HEK293 (cell line): ENCODE results near the gene GRB7.

Source experiments
- CTCF ChIA-PET: fragments of 350-600 bp; formaldehyde crosslinking; extraction: SDS; loops from one replicate; lab custom pipeline; 2021; ENCODE audit warnings: antibody characterized with exemption; lab: Yijun Ruan, JAX
- POLR2A ChIA-PET: fragments of 300-600 bp; formaldehyde crosslinking; extraction: SDS; loops from one replicate; lab custom pipeline; 2020; ENCODE audit warnings: antibody characterized with exemption, inconsistent platforms; lab: Yijun Ruan, JAX
- H3K27ac ChIP-seq: fragments of 200-500 bp; sonication (Bioruptor generic); 2 replicates; pipeline ENCODE4 v1.5.1; 2014; ENCODE audit warnings: low read depth, low read length, control low read depth, inconsistent platforms; ENCODE audit errors: extremely low read depth
- H3K36me3 ChIP-seq, 2 experiments: fragments of 200-500 bp in 1 of 2; sonication (Bioruptor generic) in 1 of 2; 1 replicate in 1 of 2; 2 replicates in 1 of 2; pipeline ENCODE4 v1.5.1; 2014 to 2017; ENCODE audit warnings: inconsistent platforms in 2 of 2, low read length in 2 of 2; ENCODE audit not compliant: control insufficient read depth in 2 of 2, insufficient read depth in 1 of 2
- H3K4me1 ChIP-seq: fragments of 200-500 bp; sonication (Bioruptor generic); 2 replicates; pipeline ENCODE4 v1.5.1; 2014; ENCODE audit warnings: mild to moderate bottlenecking, low read length, inconsistent platforms; ENCODE audit not compliant: control insufficient read depth, insufficient read depth
- H3K4me3 ChIP-seq: 2 replicates; pipeline ENCODE4 v1.5.1; 2011; ENCODE audit warnings: low read depth, mild to moderate bottlenecking, control low read depth, low read length, moderate library complexity
- H3K9me3 ChIP-seq: fragments of 200-500 bp; sonication (Bioruptor generic); 2 replicates; pipeline ENCODE4 v1.5.1; 2014; ENCODE audit warnings: low read depth, low read length, inconsistent platforms; ENCODE audit not compliant: control insufficient read depth, insufficient read depth
- EGR2 ChIP-seq: fragments of 450-650 bp; formaldehyde crosslinking; IDR thresholded peaks from 2 replicates; pipeline ENCODE4 v1.5.1; 2016; ENCODE audit warnings: low read depth, missing biosample characterization, missing genetic modification characterization
- IKZF3 ChIP-seq: fragments of 450-650 bp; IDR thresholded peaks from 2 replicates; pipeline ENCODE4 v1.5.0; 2018; ENCODE audit warnings: missing biosample characterization, mild to moderate bottlenecking, missing genetic modification characterization, moderate library complexity
- KLF1 ChIP-seq: fragments of 450-650 bp; formaldehyde crosslinking; IDR thresholded peaks from 2 replicates; pipeline ENCODE4 v1.5.1; 2016; ENCODE audit warnings: missing biosample characterization, missing genetic modification characterization
- PATZ1 ChIP-seq: fragments of 450-650 bp; formaldehyde crosslinking; IDR thresholded peaks from 2 replicates; pipeline ENCODE4 v1.5.1; 2016; ENCODE audit warnings: missing biosample characterization, missing genetic modification characterization
- PRDM2 ChIP-seq: fragments of 450-650 bp; formaldehyde crosslinking; IDR thresholded peaks from 2 replicates; pipeline ENCODE4 v1.5.1; 2016; ENCODE audit warnings: missing biosample characterization, missing genetic modification characterization, borderline replicate concordance
- TRIM28 ChIP-seq: IDR thresholded peaks from 2 replicates; pipeline ENCODE4 v1.6.1; 2011; ENCODE audit warnings: low read length, control low read depth, borderline replicate concordance
- ZBTB17 ChIP-seq: fragments of 450-650 bp; formaldehyde crosslinking; IDR thresholded peaks from 2 replicates; pipeline ENCODE4 v1.5.1; 2016; ENCODE audit warnings: missing biosample characterization, missing genetic modification characterization
- ZEB2 ChIP-seq: fragments of 450-650 bp; formaldehyde crosslinking; IDR thresholded peaks from 2 replicates; pipeline ENCODE4 v1.5.1; 2016; ENCODE audit warnings: missing biosample characterization, missing genetic modification characterization
- ZFHX2 ChIP-seq: fragments of 450-650 bp; formaldehyde crosslinking; conservative IDR thresholded peaks from 2 replicates; pipeline ENCODE4 v1.5.1; 2016; ENCODE audit warnings: missing biosample characterization, missing genetic modification characterization
- ZNF138 ChIP-seq: fragments of 450-650 bp; formaldehyde crosslinking; IDR thresholded peaks from 2 replicates; pipeline ENCODE4 v1.5.1; 2016; ENCODE audit warnings: missing biosample characterization, missing genetic modification characterization, borderline replicate concordance
- ZNF155 ChIP-seq: fragments of 450-650 bp; formaldehyde crosslinking; IDR thresholded peaks from 2 replicates; pipeline ENCODE4 v1.5.1; 2016; ENCODE audit warnings: missing biosample characterization, missing genetic modification characterization
- ZNF223 ChIP-seq: fragments of 450-650 bp; formaldehyde crosslinking; IDR thresholded peaks from 2 replicates; pipeline ENCODE4 v1.5.1; 2016; ENCODE audit warnings: missing biosample characterization, missing genetic modification characterization
- ZNF37A ChIP-seq: fragments of 450-650 bp; IDR thresholded peaks from 2 replicates; pipeline ENCODE4 v1.5.1; 2018; ENCODE audit warnings: missing biosample characterization, missing genetic modification characterization
- ZNF423 ChIP-seq: fragments of 450-650 bp; formaldehyde crosslinking; IDR thresholded peaks from 2 replicates; pipeline ENCODE4 v1.5.1; 2016; ENCODE audit warnings: missing biosample characterization, missing genetic modification characterization
- ZNF514 ChIP-seq: fragments of 450-650 bp; formaldehyde crosslinking; IDR thresholded peaks from 2 replicates; pipeline ENCODE4 v1.5.1; 2016; ENCODE audit warnings: missing biosample characterization, missing genetic modification characterization
- ZNF549 ChIP-seq: fragments of 450-650 bp; IDR thresholded peaks from 2 replicates; pipeline ENCODE4 v1.5.1; 2018; ENCODE audit warnings: missing biosample characterization, missing genetic modification characterization, mild to moderate bottlenecking, inconsistent platforms, moderate library complexity
- ZNF558 ChIP-seq: fragments of 450-650 bp; formaldehyde crosslinking; IDR thresholded peaks from 2 replicates; pipeline ENCODE4 v1.5.1; 2016; ENCODE audit warnings: missing biosample characterization, missing genetic modification characterization
- ZNF571 ChIP-seq: fragments of 450-650 bp; formaldehyde crosslinking; IDR thresholded peaks from 2 replicates; pipeline ENCODE4 v1.5.0; 2017; ENCODE audit warnings: missing biosample characterization, missing genetic modification characterization
- TF ChIP-seq, protein P1 (sequence below): fragments of 450-650 bp; formaldehyde crosslinking; IDR thresholded peaks from 2 replicates; pipeline ENCODE4 v1.5.1; 2016; ENCODE audit warnings: missing biosample characterization, missing genetic modification characterization
- TF ChIP-seq, protein P2 (sequence below): fragments of 450-650 bp; formaldehyde crosslinking; IDR thresholded peaks from 2 replicates; pipeline ENCODE4 v1.5.1; 2017; ENCODE audit warnings: missing biosample characterization, missing genetic modification characterization
- TF ChIP-seq, protein P3 (sequence below): fragments of 450-650 bp; formaldehyde crosslinking; IDR thresholded peaks from 2 replicates; pipeline ENCODE4 v1.5.1; 2017; ENCODE audit warnings: missing biosample characterization, missing genetic modification characterization
- TF ChIP-seq, protein P4 (sequence below): fragments of 450-650 bp; formaldehyde crosslinking; IDR thresholded peaks from 2 replicates; pipeline ENCODE4 v1.5.1; 2017; ENCODE audit warnings: missing biosample characterization, missing genetic modification characterization

The GRB7 gene

GRCh38 chr17:39740357-39741111 is 2.8 kb downstream of the GRB7 start:
- CTCF ChIA-PET, result interaction anchor here (1.2 kb wide), 3 partner anchors 10 to 119 kb away, joined by 4 to 6 read pairs (median 5); partner anchors contain the start of gene MIEN1
- Histone ChIP-seq H3K9me3 (no peaks in the 10 kb centered on the region), H3K27ac (peak overlapping the region; percentile 76), H3K36me3 (no peaks in the 10 kb centered on the region; a peak in 1 of 3 replicates), H3K4me3 (peak overlapping the region; percentile 22), H3K4me1 (peaks cover 24% of the 10 kb centered on the region)
- POLR2A ChIA-PET, result interaction anchor here (1.4 to 1.9 kb wide), 2 partner anchors 11 to 240 kb away, joined by 5 to 15 read pairs; partner anchors contain the start of genes MIEN1 and PSMD3
- TF ChIP-seq PATZ1 (tag by site-specific recombination) (peak; percentile 42), PRDM2 (tag by site-specific recombination) (no peak), KLF1 (peak; percentile 54), ZNF558 (tag by site-specific recombination) (no peak), ZFHX2 (tag by site-specific recombination) (peak; percentile 93), ZNF571 (tag by site-specific recombination) (no peak), ZNF223 (tag by site-specific recombination) (no peak), IKZF3 (tag by site-specific recombination) (no peak; the same call in 1 of the 2 replicates), ZNF423 (0 out of 2 replicates have a peak, but pooled peaks have one; percentile 21), TRIM28 (no peak), ZNF37A (tag by site-specific recombination) (no peak), ZNF138 (tag by site-specific recombination) (no peak), ZNF549 (tag by site-specific recombination) (no peak), ZBTB17 (tag by site-specific recombination) (peak; percentile 42), EGR2 (peak; percentile 94), ZEB2 (tag by site-specific recombination) (peak; percentile 43), ZNF514 (tag by site-specific recombination) (no peak), ZNF155 (tag by site-specific recombination) (no peak)
- TF ChIP-seq, protein P1, sequence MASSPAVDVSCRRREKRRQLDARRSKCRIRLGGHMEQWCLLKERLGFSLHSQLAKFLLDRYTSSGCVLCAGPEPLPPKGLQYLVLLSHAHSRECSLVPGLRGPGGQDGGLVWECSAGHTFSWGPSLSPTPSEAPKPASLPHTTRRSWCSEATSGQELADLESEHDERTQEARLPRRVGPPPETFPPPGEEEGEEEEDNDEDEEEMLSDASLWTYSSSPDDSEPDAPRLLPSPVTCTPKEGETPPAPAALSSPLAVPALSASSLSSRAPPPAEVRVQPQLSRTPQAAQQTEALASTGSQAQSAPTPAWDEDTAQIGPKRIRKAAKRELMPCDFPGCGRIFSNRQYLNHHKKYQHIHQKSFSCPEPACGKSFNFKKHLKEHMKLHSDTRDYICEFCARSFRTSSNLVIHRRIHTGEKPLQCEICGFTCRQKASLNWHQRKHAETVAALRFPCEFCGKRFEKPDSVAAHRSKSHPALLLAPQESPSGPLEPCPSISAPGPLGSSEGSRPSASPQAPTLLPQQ (tag by site-specific recombination), result 0 out of 2 replicates have a peak, but pooled peaks have one; percentile 46
- TF ChIP-seq, protein P2, sequence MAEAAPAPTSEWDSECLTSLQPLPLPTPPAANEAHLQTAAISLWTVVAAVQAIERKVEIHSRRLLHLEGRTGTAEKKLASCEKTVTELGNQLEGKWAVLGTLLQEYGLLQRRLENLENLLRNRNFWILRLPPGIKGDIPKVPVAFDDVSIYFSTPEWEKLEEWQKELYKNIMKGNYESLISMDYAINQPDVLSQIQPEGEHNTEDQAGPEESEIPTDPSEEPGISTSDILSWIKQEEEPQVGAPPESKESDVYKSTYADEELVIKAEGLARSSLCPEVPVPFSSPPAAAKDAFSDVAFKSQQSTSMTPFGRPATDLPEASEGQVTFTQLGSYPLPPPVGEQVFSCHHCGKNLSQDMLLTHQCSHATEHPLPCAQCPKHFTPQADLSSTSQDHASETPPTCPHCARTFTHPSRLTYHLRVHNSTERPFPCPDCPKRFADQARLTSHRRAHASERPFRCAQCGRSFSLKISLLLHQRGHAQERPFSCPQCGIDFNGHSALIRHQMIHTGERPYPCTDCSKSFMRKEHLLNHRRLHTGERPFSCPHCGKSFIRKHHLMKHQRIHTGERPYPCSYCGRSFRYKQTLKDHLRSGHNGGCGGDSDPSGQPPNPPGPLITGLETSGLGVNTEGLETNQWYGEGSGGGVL (tag by site-specific recombination), result peak; percentile 88
- TF ChIP-seq, protein P3, sequence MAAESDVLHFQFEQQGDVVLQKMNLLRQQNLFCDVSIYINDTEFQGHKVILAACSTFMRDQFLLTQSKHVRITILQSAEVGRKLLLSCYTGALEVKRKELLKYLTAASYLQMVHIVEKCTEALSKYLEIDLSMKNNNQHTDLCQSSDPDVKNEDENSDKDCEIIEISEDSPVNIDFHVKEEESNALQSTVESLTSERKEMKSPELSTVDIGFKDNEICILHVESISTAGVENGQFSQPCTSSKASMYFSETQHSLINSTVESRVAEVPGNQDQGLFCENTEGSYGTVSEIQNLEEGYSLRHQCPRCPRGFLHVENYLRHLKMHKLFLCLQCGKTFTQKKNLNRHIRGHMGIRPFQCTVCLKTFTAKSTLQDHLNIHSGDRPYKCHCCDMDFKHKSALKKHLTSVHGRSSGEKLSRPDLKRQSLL (tag by site-specific recombination), result no peak
- TF ChIP-seq, protein P4, sequence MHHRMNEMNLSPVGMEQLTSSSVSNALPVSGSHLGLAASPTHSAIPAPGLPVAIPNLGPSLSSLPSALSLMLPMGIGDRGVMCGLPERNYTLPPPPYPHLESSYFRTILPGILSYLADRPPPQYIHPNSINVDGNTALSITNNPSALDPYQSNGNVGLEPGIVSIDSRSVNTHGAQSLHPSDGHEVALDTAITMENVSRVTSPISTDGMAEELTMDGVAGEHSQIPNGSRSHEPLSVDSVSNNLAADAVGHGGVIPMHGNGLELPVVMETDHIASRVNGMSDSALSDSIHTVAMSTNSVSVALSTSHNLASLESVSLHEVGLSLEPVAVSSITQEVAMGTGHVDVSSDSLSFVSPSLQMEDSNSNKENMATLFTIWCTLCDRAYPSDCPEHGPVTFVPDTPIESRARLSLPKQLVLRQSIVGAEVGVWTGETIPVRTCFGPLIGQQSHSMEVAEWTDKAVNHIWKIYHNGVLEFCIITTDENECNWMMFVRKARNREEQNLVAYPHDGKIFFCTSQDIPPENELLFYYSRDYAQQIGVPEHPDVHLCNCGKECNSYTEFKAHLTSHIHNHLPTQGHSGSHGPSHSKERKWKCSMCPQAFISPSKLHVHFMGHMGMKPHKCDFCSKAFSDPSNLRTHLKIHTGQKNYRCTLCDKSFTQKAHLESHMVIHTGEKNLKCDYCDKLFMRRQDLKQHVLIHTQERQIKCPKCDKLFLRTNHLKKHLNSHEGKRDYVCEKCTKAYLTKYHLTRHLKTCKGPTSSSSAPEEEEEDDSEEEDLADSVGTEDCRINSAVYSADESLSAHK, result no peak
